Spleen (tissue), 11 donors: ENCODE results near the gene ITM2B. TPM values are rescaled to one million over a fixed set of nuclear protein-coding genes. Genes with fewer than 3 reads are reported as not detected.
"Not testable (repeated sequence)": the region's sequence is repeated elsewhere in the genome, so short reads cannot be mapped to it uniquely, and the experiment has no call there.

ENCODE experiments used
- DNase-seq: peaks from one replicate; pipeline ENCODE4 v3.0.0-alpha.2; 2020
- H3K27ac ChIP-seq, 8 donors: fragments of 200-600 bp; sonication (generic) in 7 of 8; 1 replicate in 4 of 8; 2 replicates in 4 of 8; pipeline versions ENCODE4 v1.5.0 to v1.8.0; 2016 to 2021; ENCODE audit warnings: inconsistent platforms in 4 of 8, mild to moderate bottlenecking in 4 of 8, moderate library complexity in 1 of 8
- H3K27me3 ChIP-seq, 7 donors: fragments of 200-600 bp; sonication (generic) in 6 of 7; replicated peaks in 1 of 7; 1 replicate in 4 of 7; 2 replicates in 3 of 7; pipeline versions ENCODE4 v1.5.0 to v1.8.0; 2016 to 2021; ENCODE audit warnings: inconsistent platforms in 3 of 7, mild to moderate bottlenecking in 1 of 7
- H3K36me3 ChIP-seq, 6 donors: fragments of 200-600 bp; sonication (generic) in 5 of 6; 1 replicate in 4 of 6; 2 replicates in 2 of 6; pipeline versions ENCODE4 v1.5.0 to v1.8.0; 2016 to 2021; ENCODE audit warnings: inconsistent platforms in 2 of 6
- H3K4me1 ChIP-seq, 6 donors: fragments of 200-600 bp; sonication (generic) in 5 of 6; 1 replicate in 3 of 6; 2 replicates in 3 of 6; pipeline versions ENCODE4 v1.5.0 to v1.8.0; 2016 to 2021; ENCODE audit warnings: inconsistent platforms in 3 of 6
- H3K4me3 ChIP-seq, 8 donors: fragments of 200-600 bp; sonication (generic) in 7 of 8; 1 replicate in 4 of 8; 2 replicates in 4 of 8; pipeline versions ENCODE4 v1.5.0 to v1.8.0; 2016 to 2021; ENCODE audit warnings: inconsistent platforms in 4 of 8, mild to moderate bottlenecking in 4 of 8, moderate library complexity in 2 of 8
- H3K9me3 ChIP-seq, 8 donors: fragments of 200-600 bp; sonication (generic) in 7 of 8; 1 replicate in 4 of 8; 2 replicates in 4 of 8; pipeline versions ENCODE4 v1.5.0 to v1.8.0; 2016 to 2021; ENCODE audit warnings: inconsistent platforms in 4 of 8
- CTCF ChIP-seq, 11 experiments: fragments of 200-600 bp in 7 of 11; fragments of 450-650 bp in 4 of 11; sonication (generic) in 4 of 11; IDR thresholded peaks in 8 of 11; conservative IDR thresholded peaks in 3 of 11; 1 replicate in 7 of 11; 2 replicates in 4 of 11; pipeline versions ENCODE4 v1.4.0 to v1.8.0; 2016 to 2021; ENCODE audit warnings: antibody characterized with exemption in 11 of 11, inconsistent platforms in 4 of 11, mild to moderate bottlenecking in 1 of 11
- POLR2A ChIP-seq, 3 donors: fragments of 450-650 bp; IDR thresholded peaks; one replicate each; pipeline ENCODE4 v1.5.1; 2017; ENCODE audit warnings: antibody characterized with exemption in 3 of 3, mild to moderate bottlenecking in 1 of 3
- POLR2AphosphoS5 ChIP-seq, 3 donors: sonication (generic); formaldehyde crosslinking; IDR thresholded peaks; one replicate each; pipeline ENCODE4 v1.5.1; 2017; ENCODE audit warnings: antibody characterized with exemption in 3 of 3
- WGBS, 5 donors: extraction: QIAGEN DNeasy Blood & Tissue Kit in 3 of 5; methylation state at CpG; one replicate each; pipeline versions ENCODE4 v1.1.5 to v1.1.7; 2013 to 2018; 5-methylcytosine and 5-hydroxymethylcytosine counted together
- intact Hi-C: fragments of 100-400 bp; cut with DNase I; formaldehyde crosslinking; loops from one replicate; pipeline ENCODE4 v1.15.0; 2023; ENCODE audit warnings: low total_unique reads
- polyA plus RNA-seq, 3 donors: library from polyadenylated mRNA; stranded (reverse); fragments of 200-250 nt; gene quantifications; one replicate each; pipeline ENCODE4 v1.2.1, GENCODE V29; 2013
- total RNA-seq, 7 donors: library from RNA; depleted of rRNA in 3 of 7; stranded (reverse); fragments of >200 nt in 3 of 7; fragmentation: NEBNext Ultra II Directional in 4 of 7; extraction: Animal tissue kit (Norgen Biotek cat#: 25700) in 4 of 7; gene quantifications; one replicate each; pipeline versions ENCODE4 v1.1.0 to v1.2.1, GENCODE V29; 2016 to 2021
- donor health status: healthy with polysubstance abuse.
- donor health status: DM: no; HTN: no; CAD: no; lungs with moderate emphysema.
- donor health status: DM: no; HTN: no; CAD: no.
- donor health status: Bipolar disorder and iron deficiency.
- donor health status: healthy.
- donor health status: DM: no; HTN: no; CAD: no.
- donor health status: DM: yes; HTN: yes; CAD: no.

The ITM2B gene
- total and polyA plus RNA-seq, 10 donors = 244 to 890 (median 651) TPM

- H3K27me3 ChIP-seq = no peaks in the 10 kb centered on the region
- H3K9me3 ChIP-seq = no peaks in the 10 kb centered on the region
- DNase-seq = no peak
- H3K36me3 ChIP-seq = peaks cover 0 to 33% (median 7%) of the 10 kb centered on the region in 6 donors
- TF ChIP-seq POLR2AphosphoS5 (IDR thresholded peaks at IDR 0.05) (peak in 1 of 3 donors; percentile 64), POLR2A (IDR thresholded peaks at IDR 0.05) (peak in 1 of 3 donors; percentile 59), CTCF (IDR thresholded peaks at IDR 0.05 in 8 of 11, conservative IDR thresholded peaks at IDR 0.05 in 3 of 11) (no peak)
- peak overlapping the region; percentile 23 to 88 (median 80) for H3K4me3 ChIP-seq
- 15 to 18% (median 18%) methylated on average over 7 of the region's 7 CpGs for WGBS, 5 donors
- H3K27ac ChIP-seq = peak overlapping the region; percentile 99 to 100 (median 100)
- intact Hi-C loops = no loop called here
- peaks cover 43 to 83% (median 73%) of the 10 kb centered on the region in 6 donors for H3K4me1 ChIP-seq
Observed at GRCh38 chr13:48235341-48236135, 2.5 kb downstream of the ITM2B start.

GRCh38 chr13:48236528-48237353 is 3.7 kb downstream of the ITM2B start:
- Histone ChIP-seq H3K36me3 (peaks cover 0 to 42% (median 8%) of the 10 kb centered on the region in 6 donors), H3K9me3 (no peaks in the 10 kb centered on the region), H3K4me3 (peak overlapping the region in 7 of 8 donors; percentile 2 to 88 (median 78)), H3K27ac (peak overlapping the region in 7 of 8 donors; percentile 99 to 100 (median 99)), H3K27me3 (no peaks in the 10 kb centered on the region), H3K4me1 (peaks cover 55 to 88% (median 82%) of the 10 kb centered on the region in 6 donors)
- TF ChIP-seq POLR2AphosphoS5 (IDR thresholded peaks at IDR 0.05) = peak in 2 of 3 donors; percentile 38 to 71
- TF ChIP-seq CTCF (IDR thresholded peaks at IDR 0.05 in 8 of 11, conservative IDR thresholded peaks at IDR 0.05 in 3 of 11) = no peak
- 32 to 43% (median 33%) methylated on average over 3 of the region's 3 CpGs for WGBS, 5 donors
- DNase-seq = no peak
- intact Hi-C loops = no loop called here

GRCh38 chr13:48239369-48239768 is 6.4 kb downstream of the ITM2B start:
- H3K27me3 ChIP-seq, DNase-seq, H3K9me3 ChIP-seq, intact Hi-C loops: not testable (repeated sequence)
- H3K4me1 ChIP-seq = peaks cover 70 to 100% (median 97%) of the 10 kb centered on the region in 6 donors
- H3K36me3 ChIP-seq = peaks cover 0 to 62% (median 8%) of the 10 kb centered on the region in 6 donors
- peak in 1 of 3 donors; percentile 36 for TF ChIP-seq POLR2AphosphoS5 (IDR thresholded peaks at IDR 0.05)
- peak overlapping the region in 3 of 8 donors; percentile 4 to 32 (median 19) for H3K27ac ChIP-seq
- 93 to 99% (median 96%) methylated on average over 6 of the region's 6 CpGs for WGBS, 5 donors
- peak overlapping the region in 1 of 8 donors; percentile 8 for H3K4me3 ChIP-seq

- intact Hi-C loops = no loop called here
- WGBS, 5 donors = 60 to 72% (median 70%) methylated on average over 4 of the region's 4 CpGs
- DNase-seq = no peak
- H3K4me1 ChIP-seq = peaks cover 69 to 100% (median 95%) of the 10 kb centered on the region in 6 donors
- no peaks in the 10 kb centered on the region for H3K9me3 ChIP-seq
- no peaks in the 10 kb centered on the region for H3K27me3 ChIP-seq
- H3K27ac ChIP-seq = no peak overlapping the region
- peaks cover 0 to 66% (median 8%) of the 10 kb centered on the region in 6 donors for H3K36me3 ChIP-seq
- TF ChIP-seq CTCF (IDR thresholded peaks at IDR 0.05 in 8 of 11, conservative IDR thresholded peaks at IDR 0.05 in 3 of 11) (no peak), POLR2AphosphoS5 (IDR thresholded peaks at IDR 0.05) (no peak), POLR2A (IDR thresholded peaks at IDR 0.05) (no peak)
- H3K4me3 ChIP-seq = no peak overlapping the region
Observed at GRCh38 chr13:48241651-48242050, 8.6 kb downstream of the ITM2B start.
